ENCODE measurements around the gene NCOA1.

Gene NCOA1

DNA sequence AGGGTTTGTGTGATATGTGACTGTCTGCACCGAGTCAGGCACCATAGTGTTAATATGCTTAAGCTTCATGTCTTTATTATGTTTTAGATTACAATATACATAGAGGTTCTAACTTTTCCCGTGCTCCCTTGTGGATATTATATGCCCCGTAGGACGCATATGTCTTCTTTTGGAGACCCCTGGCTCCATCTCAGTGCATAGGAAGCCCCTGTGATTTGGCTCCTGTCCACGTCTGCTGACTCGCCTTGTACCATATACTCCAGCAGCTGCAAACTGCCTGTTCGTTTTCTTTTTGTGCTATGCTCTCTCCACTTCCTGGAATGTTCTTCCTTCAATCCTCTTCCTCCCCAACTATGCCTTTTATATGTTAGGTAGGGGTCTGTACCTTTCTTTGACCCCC lies 191.2 kb downstream of the NCOA1 start:
- Histone ChIP-seq H3K4me3 (ENCODE audit: low read depth, low read length) (no peak overlapping the region), H3K27ac (no peak overlapping the region), H3K36me3 (replicated peaks) (no peaks in the 10 kb centered on the region), H3K27me3 (replicated peaks) (no peaks in the 10 kb centered on the region)
- in situ Hi-C loops (cut with HindIII; ENCODE audit: low pct_ligation_motif_present, low sequenced_read_pairs): no loop called here
- DNase-seq: no peak
- TF ChIP-seq, protein P1, sequence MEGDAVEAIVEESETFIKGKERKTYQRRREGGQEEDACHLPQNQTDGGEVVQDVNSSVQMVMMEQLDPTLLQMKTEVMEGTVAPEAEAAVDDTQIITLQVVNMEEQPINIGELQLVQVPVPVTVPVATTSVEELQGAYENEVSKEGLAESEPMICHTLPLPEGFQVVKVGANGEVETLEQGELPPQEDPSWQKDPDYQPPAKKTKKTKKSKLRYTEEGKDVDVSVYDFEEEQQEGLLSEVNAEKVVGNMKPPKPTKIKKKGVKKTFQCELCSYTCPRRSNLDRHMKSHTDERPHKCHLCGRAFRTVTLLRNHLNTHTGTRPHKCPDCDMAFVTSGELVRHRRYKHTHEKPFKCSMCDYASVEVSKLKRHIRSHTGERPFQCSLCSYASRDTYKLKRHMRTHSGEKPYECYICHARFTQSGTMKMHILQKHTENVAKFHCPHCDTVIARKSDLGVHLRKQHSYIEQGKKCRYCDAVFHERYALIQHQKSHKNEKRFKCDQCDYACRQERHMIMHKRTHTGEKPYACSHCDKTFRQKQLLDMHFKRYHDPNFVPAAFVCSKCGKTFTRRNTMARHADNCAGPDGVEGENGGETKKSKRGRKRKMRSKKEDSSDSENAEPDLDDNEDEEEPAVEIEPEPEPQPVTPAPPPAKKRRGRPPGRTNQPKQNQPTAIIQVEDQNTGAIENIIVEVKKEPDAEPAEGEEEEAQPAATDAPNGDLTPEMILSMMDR (IDR thresholded peaks at IDR 0.05; ENCODE audit: low read depth, low read length, missing control alignments): no peak

DNA sequence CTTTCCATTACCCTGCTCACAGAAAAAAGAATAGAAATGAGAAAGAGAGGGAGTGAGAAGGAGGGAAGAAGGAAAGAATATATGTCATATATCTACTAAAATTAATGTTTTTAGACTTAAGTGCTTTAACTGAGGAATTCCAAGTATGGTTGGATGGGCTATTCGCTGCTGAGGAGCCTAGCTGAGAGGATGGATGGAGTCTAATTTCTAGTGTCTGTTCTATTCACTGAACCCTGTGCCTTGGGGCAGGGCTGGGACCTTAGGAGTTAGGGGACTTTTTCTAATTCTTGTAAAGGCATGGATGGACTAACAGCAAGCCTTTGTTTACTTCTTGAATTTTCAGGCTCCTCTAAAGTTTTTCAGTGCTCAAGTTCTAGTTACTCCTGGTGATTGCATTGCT lies 192.4 kb downstream of the NCOA1 start:
- no peak for DNase-seq
- TF ChIP-seq, protein P1 (IDR thresholded peaks at IDR 0.05; ENCODE audit: low read depth, low read length, missing control alignments): no peak
- in situ Hi-C loops (cut with HindIII; ENCODE audit: low pct_ligation_motif_present, low sequenced_read_pairs): no loop called here
- Histone ChIP-seq H3K4me3 (ENCODE audit: low read depth, low read length) (no peak overlapping the region), H3K27ac (no peak overlapping the region), H3K36me3 (replicated peaks) (no peaks in the 10 kb centered on the region), H3K27me3 (replicated peaks) (no peaks in the 10 kb centered on the region)

DNA sequence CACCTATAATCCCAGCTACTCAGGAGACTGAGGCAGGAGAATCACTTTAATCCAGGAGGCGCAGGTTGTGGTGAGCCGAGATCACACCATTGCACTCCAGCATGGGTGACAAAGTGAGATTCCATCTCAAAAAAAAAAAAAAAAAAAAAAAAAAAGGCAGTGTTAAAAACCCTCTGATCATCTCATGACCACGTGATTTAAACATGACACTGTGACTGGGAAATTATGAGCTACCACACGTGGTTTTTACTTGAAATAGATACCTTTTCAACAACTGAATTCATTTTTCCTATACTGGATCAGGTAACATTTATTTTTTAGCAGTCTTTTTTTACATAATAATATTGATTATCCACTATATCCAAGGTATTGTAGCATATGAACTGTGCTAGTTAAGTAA lies 199.5 kb downstream of the NCOA1 start:
- in situ Hi-C loops (cut with HindIII; ENCODE audit: low pct_ligation_motif_present, low sequenced_read_pairs): no loop called here
- H3K36me3 ChIP-seq (replicated peaks): no peaks in the 10 kb centered on the region
- no peaks in the 10 kb centered on the region for H3K27me3 ChIP-seq (replicated peaks)
- H3K27ac ChIP-seq: no peak overlapping the region
- no peak for DNase-seq
- TF ChIP-seq, protein P1 (IDR thresholded peaks at IDR 0.05; ENCODE audit: low read depth, low read length, missing control alignments): no peak
- H3K4me3 ChIP-seq (ENCODE audit: low read depth, low read length): no peak overlapping the region

DNA sequence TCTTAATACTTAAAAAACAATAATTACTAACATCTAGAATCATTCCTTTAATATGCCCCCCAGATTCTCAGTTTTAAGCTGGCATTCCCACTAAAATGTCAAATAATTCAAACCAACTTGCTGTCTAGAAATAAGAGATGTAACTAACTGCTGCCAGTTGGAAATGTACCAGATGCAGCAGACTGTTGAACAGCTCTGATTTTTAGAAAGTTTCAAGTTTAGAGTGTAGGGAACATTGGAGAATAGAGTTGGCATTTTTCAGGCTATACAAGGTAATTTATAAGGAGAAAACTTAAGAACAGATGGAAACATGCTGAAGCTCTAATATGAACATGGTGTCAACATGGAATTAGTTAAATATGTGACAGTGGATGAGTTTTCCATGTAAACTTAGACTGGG lies 200.8 kb downstream of the NCOA1 start:
- Histone ChIP-seq H3K27ac (no peak overlapping the region), H3K36me3 (replicated peaks) (no peaks in the 10 kb centered on the region), H3K27me3 (replicated peaks) (no peaks in the 10 kb centered on the region), H3K4me3 (ENCODE audit: low read depth, low read length) (no peak overlapping the region)
- TF ChIP-seq, protein P1 (IDR thresholded peaks at IDR 0.05; ENCODE audit: low read depth, low read length, missing control alignments): no peak
- DNase-seq: no peak
- in situ Hi-C loops (cut with HindIII; ENCODE audit: low pct_ligation_motif_present, low sequenced_read_pairs): no loop called here

DNA sequence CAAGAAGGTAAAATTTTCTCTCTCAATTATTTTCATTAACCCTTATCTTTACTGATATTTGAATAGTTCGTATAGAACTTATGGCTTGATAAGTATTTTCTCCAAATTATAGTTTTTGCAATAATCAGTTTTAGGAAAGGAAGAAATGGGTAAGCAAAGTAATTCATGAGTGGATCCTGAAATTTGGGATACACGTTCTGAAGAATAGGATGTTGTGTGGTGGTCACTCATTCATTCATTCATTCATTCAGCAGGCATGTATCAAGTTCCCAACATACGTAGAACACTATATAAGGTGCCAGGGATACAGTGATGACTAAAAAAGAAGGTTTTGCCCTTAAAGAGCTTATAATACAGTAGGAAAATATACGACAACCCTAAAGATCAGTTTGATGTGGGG lies 206.7 kb downstream of the NCOA1 start:
- Histone ChIP-seq H3K27ac (no peak overlapping the region), H3K4me3 (ENCODE audit: low read depth, low read length) (no peak overlapping the region), H3K27me3 (replicated peaks) (no peaks in the 10 kb centered on the region), H3K36me3 (replicated peaks) (no peaks in the 10 kb centered on the region)
- no peak for DNase-seq
- TF ChIP-seq, protein P1 (IDR thresholded peaks at IDR 0.05; ENCODE audit: low read depth, low read length, missing control alignments): no peak
- in situ Hi-C loops (cut with HindIII; ENCODE audit: low pct_ligation_motif_present, low sequenced_read_pairs): no loop called here

DNA sequence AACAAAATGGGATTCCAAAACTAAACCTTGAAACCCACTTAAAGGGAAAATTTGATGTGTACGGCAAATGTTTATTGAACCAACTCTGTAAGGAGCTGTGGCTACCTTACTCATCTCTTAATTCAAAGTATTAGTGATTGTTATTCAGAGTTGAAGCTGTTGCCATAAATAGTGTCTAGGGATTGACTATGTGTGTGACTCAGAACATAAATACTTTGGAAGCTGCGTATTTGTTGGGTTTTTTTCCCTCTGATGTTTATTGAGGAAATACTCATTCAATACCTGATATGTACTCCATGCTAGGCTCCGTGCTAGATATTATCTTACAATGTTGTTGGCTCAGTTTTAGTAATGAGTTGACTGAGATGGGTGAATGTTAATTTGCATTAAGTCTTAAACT lies 211.7 kb downstream of the NCOA1 start:
- H3K27me3 ChIP-seq (replicated peaks): no peaks in the 10 kb centered on the region
- H3K4me3 ChIP-seq (ENCODE audit: low read depth, low read length): no peak overlapping the region
- peak; percentile 65 for DNase-seq
- peak overlapping the region; percentile 61 for H3K27ac ChIP-seq
- in situ Hi-C loops (cut with HindIII; ENCODE audit: low pct_ligation_motif_present, low sequenced_read_pairs): no loop called here
- TF ChIP-seq, protein P1 (IDR thresholded peaks at IDR 0.05; ENCODE audit: low read depth, low read length, missing control alignments): no peak
- no peaks in the 10 kb centered on the region for H3K36me3 ChIP-seq (replicated peaks)
